HG03575 (cell line): Measurements from ENCODE around the gene ENOX1.
"Not testable (repeated sequence)": the region's sequence is repeated elsewhere in the genome, so short reads cannot be mapped to it uniquely, and the experiment has no call there.

Source experiments
- ATAC-seq: cut with Tn5 transposase; IDR thresholded peaks from one replicate; pipeline ENCODE4 v1.9.1; 2021; ENCODE audit not compliant: unreplicated experiment, insufficient number of reproducible peaks, low FRiP score; ENCODE audit errors: extremely low read depth

ENOX1 gene

GRCh38 chr13:43195112-43195511 lies 591.7 kb downstream of the ENOX1 start:
- ATAC-seq: no peak

- ATAC-seq: no peak
Observed at GRCh38 chr13:43193789-43194420, 592.9 kb downstream of the ENOX1 start.

DNA sequence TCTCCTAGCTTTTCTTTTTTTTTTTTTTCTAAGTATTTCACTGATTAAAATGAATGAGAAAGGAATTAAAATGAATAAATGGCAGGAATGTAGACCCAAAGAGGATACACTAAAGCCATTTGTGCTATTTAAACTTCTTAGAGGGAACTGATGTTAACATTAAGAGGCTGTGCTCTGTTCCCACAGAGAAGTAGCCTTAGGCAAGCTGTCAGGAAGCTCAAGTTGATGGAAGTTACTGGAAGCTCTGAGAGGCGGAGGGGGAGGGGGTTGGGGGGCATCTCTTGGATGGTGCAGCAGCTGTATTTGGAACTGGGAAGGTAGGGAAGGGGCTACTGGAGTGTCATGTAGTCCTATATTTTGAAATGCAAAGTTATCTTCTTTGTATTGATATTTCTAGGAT lies 595.2 kb downstream of the ENOX1 start:
- no peak for ATAC-seq

DNA sequence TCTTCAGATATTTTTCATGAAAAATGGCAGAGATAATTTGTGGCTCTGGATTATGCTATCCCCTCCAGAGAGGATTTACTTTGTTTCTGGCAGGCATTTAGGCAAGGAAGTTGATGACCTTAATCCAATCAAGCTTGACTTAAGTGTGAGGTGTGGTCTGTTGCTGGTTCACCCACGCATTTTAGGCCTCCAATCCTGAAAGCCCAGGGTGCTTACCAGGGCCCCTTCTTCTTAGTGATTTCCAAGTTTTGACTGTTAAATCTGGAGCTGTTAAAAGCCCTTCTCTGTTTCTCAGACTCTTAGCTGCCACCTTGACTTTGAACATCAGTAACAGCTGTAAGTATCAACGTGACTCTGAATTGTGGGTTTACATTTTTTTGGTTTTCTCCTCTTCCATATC lies 601.5 kb downstream of the ENOX1 start:
- ATAC-seq: no peak

DNA sequence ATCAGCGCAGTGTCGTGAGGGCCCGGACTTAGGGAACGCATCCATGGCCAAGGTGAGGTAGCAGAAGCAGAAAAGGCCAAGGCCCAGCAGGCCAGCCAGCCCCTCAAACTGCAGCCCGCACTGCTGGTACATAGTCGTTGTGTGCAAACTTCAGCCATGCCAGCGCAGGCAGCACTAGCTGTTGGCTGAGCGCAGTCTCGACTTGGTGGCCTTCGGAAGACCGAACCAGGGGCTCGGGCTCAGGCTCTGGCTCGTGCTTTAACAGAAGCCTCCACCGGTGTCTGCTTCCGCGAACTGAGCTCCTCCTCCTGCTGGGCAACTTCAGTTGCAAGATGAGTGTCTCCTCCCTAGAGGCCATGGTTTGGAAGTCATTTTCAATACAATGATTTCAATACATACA lies 605.9 kb downstream of the ENOX1 start:
- no peak for ATAC-seq

DNA sequence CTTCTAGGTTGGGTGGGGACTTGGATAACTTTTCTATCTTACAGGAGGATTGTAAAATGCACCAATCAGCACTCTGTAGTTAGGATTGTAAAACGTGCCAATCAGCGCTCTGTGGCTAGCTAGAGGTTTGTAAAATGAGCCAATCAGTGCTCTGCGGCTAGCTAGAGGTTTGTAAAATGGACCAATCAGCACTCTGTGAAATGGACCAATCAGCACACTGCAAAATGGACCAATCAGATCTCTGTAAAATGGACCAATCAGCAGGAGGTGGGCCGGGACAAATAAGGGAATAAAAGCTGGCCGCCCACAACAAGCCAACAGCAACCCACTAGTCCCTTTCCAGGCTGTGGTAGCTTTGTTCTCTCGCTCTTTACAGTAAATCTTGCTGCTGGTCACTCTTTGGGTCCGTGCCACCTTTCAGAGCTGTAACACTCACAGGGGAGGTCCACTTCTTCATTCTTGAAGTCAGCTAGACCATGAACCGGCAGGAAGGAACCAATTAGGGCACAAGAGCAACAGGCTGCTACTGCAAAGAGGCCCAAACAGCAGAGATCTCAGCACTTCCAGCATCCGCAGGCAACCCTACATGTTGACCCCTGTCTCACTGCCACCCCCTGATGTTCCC lies 606.6 kb downstream of the ENOX1 start:
- no peak for ATAC-seq

DNA sequence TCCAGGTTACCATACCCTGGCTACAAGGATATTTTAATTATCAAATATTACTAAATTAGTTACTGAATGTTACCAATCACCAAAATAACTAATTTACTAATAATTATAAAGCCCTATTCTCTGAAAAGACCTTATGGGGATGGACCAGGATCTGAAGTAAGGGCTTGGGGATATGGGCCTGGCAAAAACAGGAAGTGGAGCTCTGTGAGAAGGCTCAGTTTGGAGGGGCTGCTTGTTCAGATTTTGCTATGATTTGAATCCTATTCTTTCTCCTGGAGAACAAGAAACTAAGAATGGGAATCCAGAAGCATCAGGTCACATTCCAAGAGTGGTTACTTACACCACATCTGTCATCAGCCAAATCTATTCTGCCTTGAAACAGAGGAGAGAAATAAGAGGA lies 615.3 kb downstream of the ENOX1 start:
- no peak for ATAC-seq

- ATAC-seq: no peak
Observed at GRCh38 chr13:43170506-43170905, 616.3 kb downstream of the ENOX1 start.

DNA sequence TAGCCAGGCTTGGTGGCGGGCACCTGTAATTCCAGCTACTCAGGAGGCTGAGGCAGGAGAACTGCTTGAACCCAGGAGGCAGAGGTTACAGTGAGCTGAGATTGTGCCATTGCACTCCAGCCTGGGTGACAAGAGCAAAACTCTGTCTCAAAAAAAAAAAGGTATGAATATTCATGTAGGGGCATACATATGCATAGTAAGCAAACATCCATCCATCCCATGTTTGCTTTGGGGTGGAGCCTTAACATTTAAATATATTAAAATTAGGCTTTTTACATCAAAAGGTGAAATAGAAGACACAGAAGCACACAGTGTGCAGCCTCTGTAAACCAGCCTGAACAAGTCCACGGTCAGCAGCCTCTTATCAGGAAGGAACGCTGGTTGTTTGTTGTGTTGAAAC lies 618.3 kb downstream of the ENOX1 start:
- ATAC-seq: not testable (repeated sequence)

DNA sequence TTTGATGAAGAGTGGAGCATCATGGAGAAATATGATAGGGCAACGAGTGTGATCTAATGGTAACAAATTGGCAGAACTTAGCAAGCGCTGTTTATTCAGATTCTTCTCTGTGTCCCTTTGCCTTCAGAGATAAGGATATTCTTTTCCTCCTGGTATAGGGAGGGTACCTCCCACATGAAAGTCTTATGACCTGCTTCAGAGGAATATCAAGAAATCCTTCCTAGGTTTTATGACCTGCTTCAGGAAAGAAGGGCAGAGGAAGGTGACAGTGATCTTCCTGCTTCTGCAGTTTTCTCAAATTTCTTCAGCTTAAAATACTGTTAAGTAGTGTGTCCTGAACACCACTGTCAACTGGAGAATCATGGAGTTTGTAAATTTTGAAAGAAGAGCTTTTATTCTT lies 619.0 kb downstream of the ENOX1 start:
- ATAC-seq: no peak

- ATAC-seq: no peak
Observed at GRCh38 chr13:43166644-43167457, 619.9 kb downstream of the ENOX1 start.
